HFFc6 (cell line): Measurements from ENCODE around the gene ADAMTS17. TPM values are rescaled to one million over a fixed set of nuclear protein-coding genes. Genes with fewer than 3 reads are reported as not detected.

ENCODE experiments used
- DNase-seq: peaks from one replicate; pipeline ENCODE4 v3.0.0-alpha.2; 2018
- H3K27ac Mint-ChIP-seq: 2 replicates; pipeline ENCODE4 v1.8.0; 2020; ENCODE audit warnings: mild to moderate bottlenecking, mixed read lengths
- H3K27me3 Mint-ChIP-seq: 2 replicates; pipeline ENCODE4 v1.8.0; 2021; ENCODE audit warnings: mild to moderate bottlenecking, moderate library complexity, mixed read lengths; ENCODE audit not compliant: insufficient read depth
- H3K36me3 Mint-ChIP-seq: 2 replicates; pipeline ENCODE4 v1.8.0; 2021; ENCODE audit warnings: low read depth, mixed read lengths
- H3K4me1 Mint-ChIP-seq: 2 replicates; pipeline ENCODE4 v1.8.0; 2020; ENCODE audit warnings: low read depth, mixed read lengths
- H3K4me3 Mint-ChIP-seq: 2 replicates; pipeline ENCODE4 v1.8.0; 2020; ENCODE audit warnings: mild to moderate bottlenecking, moderate library complexity, mixed read lengths
- H3K9me3 Mint-ChIP-seq: 2 replicates; pipeline ENCODE4 v1.8.0; 2020; ENCODE audit warnings: mild to moderate bottlenecking, mixed read lengths
- CTCF ChIP-seq: fragments of 200-600 bp; sonication (generic); IDR thresholded peaks from 2 replicates; pipeline ENCODE4 v1.5.0; 2021; ENCODE audit warnings: antibody characterized with exemption, mild to moderate bottlenecking
- total RNA-seq, 6 experiments: library from RNA; stranded (reverse); fragmentation: NEBNext Ultra II Directional; extraction: Animal tissue kit (Norgen Biotek cat#: 25700); gene quantifications; 2 replicates in 1 of 6; 3 replicates in 5 of 6; pipeline ENCODE4 v1.2.3, GENCODE V29; 2021

ADAMTS17 gene
- total RNA-seq, 6 experiments from 2014 or later, result not detected

GRCh38 chr15:100083572-100083971 is 258.2 kb downstream of the ADAMTS17 start:
- no peaks in the 10 kb centered on the region for H3K4me1 Mint-ChIP-seq
- no peaks in the 10 kb centered on the region for H3K27me3 Mint-ChIP-seq
- H3K9me3 Mint-ChIP-seq, result peaks cover 32% of the 10 kb centered on the region
- H3K36me3 Mint-ChIP-seq, result no peaks in the 10 kb centered on the region
- no peak for DNase-seq
- TF ChIP-seq CTCF, result no peak
- H3K4me3 Mint-ChIP-seq, result no peak overlapping the region
- H3K27ac Mint-ChIP-seq, result no peak overlapping the region

GRCh38 chr15:100082761-100083402 is 258.9 kb downstream of the ADAMTS17 start:
- Mint-ChIP-seq H3K4me3 (no peak overlapping the region), H3K9me3 (peaks cover 32% of the 10 kb centered on the region), H3K27ac (no peak overlapping the region), H3K4me1 (no peaks in the 10 kb centered on the region), H3K27me3 (no peaks in the 10 kb centered on the region), H3K36me3 (no peaks in the 10 kb centered on the region)
- no peak for TF ChIP-seq CTCF
- DNase-seq, result no peak

- Mint-ChIP-seq H3K27me3 (no peaks in the 10 kb centered on the region), H3K4me1 (no peaks in the 10 kb centered on the region), H3K9me3 (peaks cover 33% of the 10 kb centered on the region), H3K36me3 (no peaks in the 10 kb centered on the region), H3K4me3 (no peak overlapping the region), H3K27ac (no peak overlapping the region)
- no peak for DNase-seq
- no peak for TF ChIP-seq CTCF
These were observed 260.3 kb downstream of the ADAMTS17 start for GRCh38 chr15:100081454-100081853.

GRCh38 chr15:100078511-100079220 is 263.1 kb downstream of the ADAMTS17 start:
- Mint-ChIP-seq H3K4me1 (no peaks in the 10 kb centered on the region), H3K4me3 (no peak overlapping the region), H3K9me3 (peaks cover 16% of the 10 kb centered on the region), H3K27me3 (no peaks in the 10 kb centered on the region), H3K36me3 (no peaks in the 10 kb centered on the region), H3K27ac (no peak overlapping the region)
- TF ChIP-seq CTCF, result no peak
- no peak for DNase-seq

- no peak overlapping the region for H3K27ac Mint-ChIP-seq
- H3K27me3 Mint-ChIP-seq, result no peaks in the 10 kb centered on the region
- DNase-seq, result no peak
- H3K36me3 Mint-ChIP-seq, result no peaks in the 10 kb centered on the region
- H3K4me3 Mint-ChIP-seq, result no peak overlapping the region
- no peaks in the 10 kb centered on the region for H3K4me1 Mint-ChIP-seq
- no peak for TF ChIP-seq CTCF
- H3K9me3 Mint-ChIP-seq, result peaks cover 14% of the 10 kb centered on the region
These were observed 266.5 kb downstream of the ADAMTS17 start for GRCh38 chr15:100075229-100075628.
